Measurements from ENCODE around the gene USP17L13.
"Not testable (repeated sequence)": the region's sequence is repeated elsewhere in the genome, so short reads cannot be mapped to it uniquely, and the experiment has no call there.

USP17L13 gene

GRCh38 chr4:9224596-9224995 lies at the start of gene USP17L13:
TSS of gene USP17L13 (plus strand) at chr4:9224896. CDS start at chr4:9224896, 0 bp downstream.
- DNase-seq (ENCODE audit: low spot score): not testable (repeated sequence)

GRCh38 chr4:9210357-9210756 lies 14.3 kb upstream of the USP17L13 start, which contains the start of gene USP17L10:
TSS of gene USP17L10 (plus strand) at chr4:9210657. CDS start at chr4:9210657, 0 bp downstream.
- not testable (repeated sequence) for DNase-seq (ENCODE audit: low spot score)

- DNase-seq (ENCODE audit: low spot score): not testable (repeated sequence)
Measured at GRCh38 chr4:9214701-9215100, 10.0 kb upstream of the USP17L13 start.

- DNase-seq (ENCODE audit: low spot score): not testable (repeated sequence)
Measured at GRCh38 chr4:9215105-9215504, 9.6 kb upstream of the USP17L13 start, which contains the start of gene USP17L11. TSS of gene USP17L11 (plus strand) at chr4:9215405. CDS start at chr4:9215405, 0 bp downstream.

- not testable (repeated sequence) for DNase-seq (ENCODE audit: low spot score)
Measured at GRCh38 chr4:9219852-9220251, 4.8 kb upstream of the USP17L13 start, which contains the start of gene USP17L12. TSS of gene USP17L12 (plus strand) at chr4:9220152. CDS start at chr4:9220152, 0 bp downstream.

- not testable (repeated sequence) for DNase-seq (ENCODE audit: low spot score)
Measured at GRCh38 chr4:9230249-9230648, 5.6 kb downstream of the USP17L13 start.

GRCh38 chr4:9234085-9234484 lies 9.4 kb downstream of the USP17L13 start, which contains the start of gene USP17L15:
TSS of gene USP17L15 (plus strand) at chr4:9234385. CDS start at chr4:9234385, 0 bp downstream.
- not testable (repeated sequence) for DNase-seq (ENCODE audit: low spot score)

GRCh38 chr4:9238461-9238860 lies 13.8 kb downstream of the USP17L13 start:
- DNase-seq (ENCODE audit: low spot score): peak; percentile 0

GRCh38 chr4:9243579-9243978 lies 18.9 kb downstream of the USP17L13 start, which contains the start of gene USP17L17:
TSS of gene USP17L17 (plus strand) at chr4:9243879. CDS start at chr4:9243879, 0 bp downstream.
- not testable (repeated sequence) for DNase-seq (ENCODE audit: low spot score)

GRCh38 chr4:9247953-9248680 lies 23.4 kb downstream of the USP17L13 start, which contains the start of gene USP17L18:
TSS of gene USP17L18 (plus strand) at chr4:9248630. CDS start at chr4:9248630, 0 bp downstream.
- DNase-seq (ENCODE audit: low spot score): peak; percentile 0

GRCh38 chr4:9253078-9253477 lies 28.4 kb downstream of the USP17L13 start, which contains the start of gene USP17L19:
TSS of gene USP17L19 (plus strand) at chr4:9253378. CDS start at chr4:9253378, 0 bp downstream.
- DNase-seq (ENCODE audit: low spot score): not testable (repeated sequence)

- not testable (repeated sequence) for DNase-seq (ENCODE audit: low spot score)
Measured at GRCh38 chr4:9257824-9258223, 33.1 kb downstream of the USP17L13 start, which contains the start of gene USP17L20. TSS of gene USP17L20 (plus strand) at chr4:9258124. CDS start at chr4:9258124, 0 bp downstream.

GRCh38 chr4:9262572-9262971 lies 37.9 kb downstream of the USP17L13 start, which contains the start of gene USP17L21:
TSS of gene USP17L21 (plus strand) at chr4:9262872. CDS start at chr4:9262872, 0 bp downstream.
- DNase-seq (ENCODE audit: low spot score): not testable (repeated sequence)

- DNase-seq (ENCODE audit: low spot score): not testable (repeated sequence)
Measured at GRCh38 chr4:9267319-9267718, 42.6 kb downstream of the USP17L13 start, which contains the start of gene USP17L22. TSS of gene USP17L22 (plus strand) at chr4:9267619. CDS start at chr4:9267619, 0 bp downstream.

- DNase-seq (ENCODE audit: low spot score): not testable (repeated sequence)
Measured at GRCh38 chr4:9271719-9272118, 47.0 kb downstream of the USP17L13 start.
